22Rv1 (cell line): ENCODE measurements around the gene MGME1.

ENCODE experiments used
- ZFX ChIP-seq: fragments of 450-650 bp; IDR thresholded peaks from 2 replicates; pipeline ENCODE4 v1.6.1; 2017; ENCODE audit warnings: antibody characterized with exemption, borderline replicate concordance
- TF ChIP-seq, protein P1 (sequence below): fragments of 450-650 bp; IDR thresholded peaks from 2 replicates; pipeline ENCODE4 v1.5.1; 2017; ENCODE audit warnings: mild to moderate bottlenecking

DNA sequence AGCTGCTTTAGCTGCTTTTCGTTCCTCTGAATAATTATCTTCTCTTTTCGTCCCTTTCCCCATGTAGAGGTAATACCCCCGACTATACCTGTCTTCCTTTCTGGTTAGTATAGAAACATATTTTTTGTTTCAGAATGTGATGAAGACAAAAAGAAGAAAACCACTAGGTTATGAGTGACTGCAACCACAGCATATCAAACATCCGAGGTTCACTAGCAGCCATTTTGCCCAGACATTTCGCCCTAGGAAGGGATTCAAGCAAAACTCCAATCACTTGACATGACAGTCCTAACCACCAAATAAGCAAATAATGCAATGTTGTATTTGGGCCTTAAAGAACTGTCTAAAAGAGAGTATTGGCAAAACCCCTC is 9.6 kb upstream of the MGME1 start:
- TF ChIP-seq, protein P1, sequence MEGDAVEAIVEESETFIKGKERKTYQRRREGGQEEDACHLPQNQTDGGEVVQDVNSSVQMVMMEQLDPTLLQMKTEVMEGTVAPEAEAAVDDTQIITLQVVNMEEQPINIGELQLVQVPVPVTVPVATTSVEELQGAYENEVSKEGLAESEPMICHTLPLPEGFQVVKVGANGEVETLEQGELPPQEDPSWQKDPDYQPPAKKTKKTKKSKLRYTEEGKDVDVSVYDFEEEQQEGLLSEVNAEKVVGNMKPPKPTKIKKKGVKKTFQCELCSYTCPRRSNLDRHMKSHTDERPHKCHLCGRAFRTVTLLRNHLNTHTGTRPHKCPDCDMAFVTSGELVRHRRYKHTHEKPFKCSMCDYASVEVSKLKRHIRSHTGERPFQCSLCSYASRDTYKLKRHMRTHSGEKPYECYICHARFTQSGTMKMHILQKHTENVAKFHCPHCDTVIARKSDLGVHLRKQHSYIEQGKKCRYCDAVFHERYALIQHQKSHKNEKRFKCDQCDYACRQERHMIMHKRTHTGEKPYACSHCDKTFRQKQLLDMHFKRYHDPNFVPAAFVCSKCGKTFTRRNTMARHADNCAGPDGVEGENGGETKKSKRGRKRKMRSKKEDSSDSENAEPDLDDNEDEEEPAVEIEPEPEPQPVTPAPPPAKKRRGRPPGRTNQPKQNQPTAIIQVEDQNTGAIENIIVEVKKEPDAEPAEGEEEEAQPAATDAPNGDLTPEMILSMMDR: no peak
- no peak for TF ChIP-seq ZFX
